H7 (cell line): Measurements from ENCODE around the gene MED9. TPM values are rescaled to one million over a fixed set of nuclear protein-coding genes. Genes with fewer than 3 reads are reported as not detected.

ENCODE experiments used
- DNase-seq: peaks from one replicate; pipeline ENCODE4 v3.0.0; 2012
- H3K27me3 ChIP-seq: 2 replicates; pipeline ENCODE4 v1.6.0; 2011; ENCODE audit warnings: mild to moderate bottlenecking, low read length; ENCODE audit not compliant: control insufficient read depth, insufficient read depth
- H3K36me3 ChIP-seq: replicated peaks from 2 replicates; pipeline ENCODE4 v1.5.1; 2011; ENCODE audit warnings: low read length; ENCODE audit not compliant: control insufficient read depth, insufficient read depth
- H3K4me3 ChIP-seq: 2 replicates; pipeline ENCODE4 v1.5.1; 2011; ENCODE audit warnings: low read depth, mild to moderate bottlenecking, control low read depth, low read length, moderate library complexity; ENCODE audit not compliant: insufficient read depth
- total RNA-seq: library from RNA; depleted of rRNA; stranded (reverse); fragments of >200 nt; shearing (Covaris generic); gene quantifications from 2 replicates; pipeline ENCODE4 v1.2.3, GENCODE V29; 2014

MED9 gene
- total RNA-seq, 1 experiment from 2014 or later, result 28.9 TPM

DNA sequence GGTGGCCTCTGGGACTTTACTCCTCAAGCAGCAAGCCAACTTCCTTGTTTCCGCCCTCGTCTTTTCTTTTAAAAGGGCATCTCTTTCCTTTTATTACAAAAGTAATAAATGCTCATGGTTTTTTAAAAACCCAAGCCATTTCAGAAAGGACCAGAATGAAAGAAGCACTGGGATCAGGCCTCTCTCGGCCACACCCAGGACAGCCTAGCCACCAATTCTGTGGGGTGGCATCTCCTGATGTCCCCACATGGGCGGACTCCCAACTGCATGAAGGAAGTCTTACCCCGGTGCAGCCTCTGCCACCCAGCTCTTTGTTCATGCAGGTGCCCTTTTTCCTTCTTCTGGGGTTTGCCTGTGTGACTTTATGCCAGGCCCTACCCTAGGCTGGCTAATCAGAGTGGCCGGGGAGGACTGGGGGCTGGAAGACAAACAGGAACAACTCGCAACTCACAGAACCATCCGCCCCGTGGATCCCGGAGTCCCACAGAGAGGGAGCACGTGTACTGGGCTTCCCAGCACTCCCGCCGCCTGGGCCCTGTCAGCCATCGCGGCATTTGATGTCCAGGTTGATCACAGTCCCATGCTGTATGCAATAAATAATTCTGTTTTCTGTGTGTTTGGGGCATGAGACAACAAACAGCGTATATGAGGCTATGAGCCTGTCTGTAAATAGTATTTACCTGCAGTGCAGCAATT lies 22.0 kb downstream of the MED9 start:
- no peak overlapping the region for H3K4me3 ChIP-seq
- H3K27me3 ChIP-seq, result peaks cover 18% of the 10 kb centered on the region
- no peaks in the 10 kb centered on the region for H3K36me3 ChIP-seq
- peak; percentile 45 for DNase-seq

DNA sequence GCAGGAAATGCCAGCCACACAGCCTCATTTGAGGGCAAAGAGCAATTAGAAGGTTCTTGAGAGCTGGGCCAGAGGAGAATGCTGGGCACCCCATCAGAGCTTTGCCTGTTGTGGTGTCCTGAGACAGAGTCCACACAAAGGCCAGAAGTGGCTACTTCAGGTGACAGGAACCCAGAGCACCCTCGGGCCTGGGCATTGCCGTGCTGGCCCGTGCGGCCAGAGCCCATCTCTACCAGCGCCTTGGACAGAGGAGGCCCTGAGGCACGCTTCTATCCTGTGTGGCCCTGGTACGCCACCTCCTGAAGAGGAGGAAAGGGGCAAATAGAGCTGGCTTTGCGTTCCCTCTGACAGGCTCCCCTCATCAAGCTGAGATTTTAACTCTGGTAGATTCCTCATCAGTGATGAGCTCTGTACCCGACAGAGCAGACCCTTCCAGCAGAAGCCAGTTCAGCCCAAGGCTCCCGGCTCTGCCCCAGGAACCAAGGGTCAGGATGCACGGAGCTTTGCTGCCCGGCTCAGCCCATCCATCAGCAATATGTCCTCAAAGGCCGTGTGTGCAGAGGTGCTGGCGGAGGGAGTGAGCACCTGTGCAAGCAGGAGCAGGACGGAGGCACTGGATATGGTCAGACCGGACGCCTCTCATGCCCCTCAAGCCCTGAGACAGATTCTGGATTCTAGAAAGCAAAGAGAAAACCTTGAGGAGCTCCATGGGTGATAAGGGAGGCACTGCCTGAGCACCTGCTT lies 22.8 kb downstream of the MED9 start:
- no peak overlapping the region for H3K4me3 ChIP-seq
- peaks cover 16% of the 10 kb centered on the region for H3K27me3 ChIP-seq
- H3K36me3 ChIP-seq, result no peaks in the 10 kb centered on the region
- DNase-seq, result peak; percentile 30

DNA sequence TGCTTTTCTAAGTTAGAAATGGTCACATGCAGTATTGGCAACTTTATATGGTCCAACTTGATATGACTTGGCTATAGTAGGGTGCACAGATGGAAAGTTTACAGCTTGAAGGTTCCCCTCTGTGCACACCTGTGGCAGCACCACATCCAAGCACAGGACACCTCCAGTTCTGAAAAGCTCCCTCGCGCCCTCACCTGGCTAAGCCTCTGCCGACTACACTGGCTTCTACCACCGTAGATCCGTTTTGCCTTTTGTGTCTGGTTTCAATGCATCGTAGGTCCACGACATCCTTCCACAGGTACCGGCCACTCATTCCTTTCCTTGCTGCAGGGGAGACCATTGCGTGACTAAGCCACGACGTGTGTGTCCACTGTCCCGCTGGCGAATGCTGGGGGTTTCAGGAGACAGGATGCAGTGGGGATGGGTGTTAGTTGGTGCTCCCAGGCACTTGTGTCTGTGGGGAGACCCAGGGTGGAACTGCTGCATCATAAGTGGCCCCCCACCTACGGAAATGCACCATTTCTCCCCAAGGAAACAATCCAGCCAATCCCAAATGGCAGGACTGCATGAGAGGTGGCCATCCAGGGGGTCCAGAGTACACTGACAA lies 24.3 kb downstream of the MED9 start:
- H3K36me3 ChIP-seq, result no peaks in the 10 kb centered on the region
- H3K4me3 ChIP-seq, result no peak overlapping the region
- peaks cover under 1% of the 10 kb centered on the region; the same call in 1 of the 2 replicates for H3K27me3 ChIP-seq
- peak; percentile 69 for DNase-seq

DNA sequence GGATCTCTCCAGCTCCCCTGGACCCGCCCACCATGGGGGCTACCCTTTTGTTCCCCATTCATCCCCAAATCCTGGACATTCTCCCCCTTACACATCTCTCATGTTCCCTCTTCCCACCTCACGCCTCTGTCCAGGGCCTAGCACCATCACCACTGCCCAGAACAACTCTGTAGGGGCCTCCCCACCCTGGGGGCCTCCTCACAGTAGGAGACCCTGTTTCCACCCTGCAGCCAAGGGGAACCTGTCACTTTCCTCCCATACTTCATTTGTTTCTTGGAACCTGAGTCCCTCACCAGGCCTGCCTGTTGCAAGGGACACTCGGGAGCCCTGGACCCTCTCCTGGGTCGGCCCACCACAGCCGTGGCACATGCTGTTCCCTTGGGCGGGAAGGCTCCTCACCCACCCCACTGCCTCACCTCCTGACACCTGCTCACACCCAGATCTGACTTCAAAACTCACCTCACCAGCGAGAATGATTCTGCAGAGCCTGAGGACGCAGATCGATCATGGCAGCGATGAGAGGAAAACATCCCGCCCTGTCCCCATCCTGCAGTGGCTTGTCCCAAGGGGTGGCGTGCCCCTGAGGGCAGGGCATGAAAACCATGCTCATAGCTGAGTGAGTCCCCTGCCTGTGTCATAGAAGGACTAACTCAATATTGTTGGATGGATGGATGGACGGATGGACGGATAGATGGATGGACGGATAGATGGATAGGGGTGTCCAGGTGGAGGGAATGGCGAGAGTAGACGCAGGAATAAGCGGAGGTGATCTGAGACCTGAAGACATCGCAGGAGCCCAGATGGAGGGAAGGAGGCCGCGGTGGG lies 26.2 kb downstream of the MED9 start:
- DNase-seq, result peak; percentile 51
- Histone ChIP-seq H3K27me3 (no peaks in the 10 kb centered on the region), H3K36me3 (no peaks in the 10 kb centered on the region), H3K4me3 (no peak overlapping the region)

DNA sequence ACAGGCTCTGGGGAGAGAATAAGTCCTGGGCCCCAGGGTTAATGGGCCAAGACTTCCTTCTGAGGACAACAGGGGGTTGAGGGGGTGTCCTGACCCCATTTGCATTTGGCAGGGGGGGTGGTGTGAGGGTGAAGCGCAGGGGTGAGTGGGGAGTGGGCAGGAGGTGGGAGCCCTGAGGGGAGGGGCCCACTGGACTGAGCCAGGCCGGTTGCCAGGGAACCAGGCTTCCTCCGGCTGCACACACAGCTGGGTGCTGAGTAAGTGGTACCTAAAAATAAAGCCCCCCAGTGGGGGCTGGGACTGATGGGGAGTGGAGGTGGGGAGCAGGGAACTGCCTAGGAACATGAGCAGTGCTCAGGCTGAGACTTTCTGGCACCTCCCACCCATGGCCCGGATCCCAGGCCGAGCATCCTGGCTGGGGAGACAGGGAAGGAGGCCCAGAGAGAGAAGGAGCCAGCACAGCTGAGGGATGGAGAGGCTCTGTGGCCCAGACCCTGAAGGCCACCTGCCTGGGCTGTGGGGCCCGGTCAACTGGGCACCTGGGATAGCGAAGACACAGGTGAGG lies 26.8 kb downstream of the MED9 start:
- Histone ChIP-seq H3K36me3 (no peaks in the 10 kb centered on the region), H3K4me3 (no peak overlapping the region), H3K27me3 (no peaks in the 10 kb centered on the region)
- DNase-seq, result no peak

DNA sequence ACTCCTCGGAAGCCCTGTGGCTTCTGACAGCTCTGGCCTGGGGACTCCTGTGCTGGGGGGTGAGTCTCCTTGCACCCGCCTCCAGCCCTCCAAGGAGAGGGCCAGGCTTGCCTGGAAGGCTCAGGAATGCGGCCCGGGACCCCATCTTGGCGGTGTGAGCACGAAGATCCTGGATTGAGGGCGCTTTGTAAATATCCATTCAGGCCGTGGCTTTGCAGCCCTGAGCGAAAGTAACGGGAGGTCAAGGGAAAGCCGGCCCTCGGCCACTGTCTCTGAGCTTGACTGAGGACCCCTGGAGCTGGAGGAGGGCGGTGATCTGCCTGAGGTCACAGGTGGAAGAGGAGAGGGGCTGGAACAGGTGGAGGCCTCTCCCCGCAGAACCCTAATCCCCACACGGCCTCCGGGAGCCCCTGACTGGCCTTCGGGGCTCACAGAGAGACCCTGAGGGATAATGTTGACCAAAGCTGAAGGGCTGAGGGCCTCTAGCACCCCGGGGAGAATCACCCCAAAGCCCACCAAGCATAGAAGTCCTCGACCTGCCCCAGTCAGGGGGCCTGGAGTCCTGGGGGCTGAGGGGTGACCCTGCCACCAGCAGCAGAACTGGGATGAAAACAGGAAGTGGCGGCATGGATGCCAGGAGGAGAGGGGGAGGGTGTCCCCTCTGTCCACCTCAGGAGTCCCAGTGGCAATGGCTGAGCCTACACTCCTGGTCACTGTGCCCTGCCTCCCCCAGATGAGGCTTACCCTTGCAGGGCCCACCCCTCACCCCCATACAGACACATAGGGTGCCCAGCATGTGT lies 27.7 kb downstream of the MED9 start:
- DNase-seq, result no peak
- Histone ChIP-seq H3K36me3 (no peaks in the 10 kb centered on the region), H3K4me3 (no peak overlapping the region), H3K27me3 (no peaks in the 10 kb centered on the region)

DNA sequence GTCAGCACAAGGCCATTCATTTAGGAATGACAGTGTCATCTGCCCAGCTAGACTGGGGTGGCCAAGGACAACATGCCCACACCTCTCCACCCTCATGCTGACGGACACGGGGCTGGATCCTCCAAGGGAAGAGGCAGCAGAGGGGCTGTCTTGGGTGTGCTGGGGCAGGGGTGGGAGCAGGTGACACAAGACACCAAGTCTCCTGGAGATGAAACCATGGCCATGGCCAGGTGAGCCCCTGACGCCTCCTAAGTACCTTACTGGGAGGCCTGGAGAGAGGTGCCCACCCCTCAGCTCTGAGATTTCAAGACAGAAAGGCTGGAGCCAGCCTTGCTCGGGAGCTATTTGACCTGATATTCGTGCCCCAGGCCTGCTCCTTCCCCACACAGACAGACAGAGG lies 28.4 kb downstream of the MED9 start:
- H3K27me3 ChIP-seq, result no peaks in the 10 kb centered on the region
- H3K4me3 ChIP-seq, result no peak overlapping the region
- H3K36me3 ChIP-seq, result no peaks in the 10 kb centered on the region
- DNase-seq, result no peak

DNA sequence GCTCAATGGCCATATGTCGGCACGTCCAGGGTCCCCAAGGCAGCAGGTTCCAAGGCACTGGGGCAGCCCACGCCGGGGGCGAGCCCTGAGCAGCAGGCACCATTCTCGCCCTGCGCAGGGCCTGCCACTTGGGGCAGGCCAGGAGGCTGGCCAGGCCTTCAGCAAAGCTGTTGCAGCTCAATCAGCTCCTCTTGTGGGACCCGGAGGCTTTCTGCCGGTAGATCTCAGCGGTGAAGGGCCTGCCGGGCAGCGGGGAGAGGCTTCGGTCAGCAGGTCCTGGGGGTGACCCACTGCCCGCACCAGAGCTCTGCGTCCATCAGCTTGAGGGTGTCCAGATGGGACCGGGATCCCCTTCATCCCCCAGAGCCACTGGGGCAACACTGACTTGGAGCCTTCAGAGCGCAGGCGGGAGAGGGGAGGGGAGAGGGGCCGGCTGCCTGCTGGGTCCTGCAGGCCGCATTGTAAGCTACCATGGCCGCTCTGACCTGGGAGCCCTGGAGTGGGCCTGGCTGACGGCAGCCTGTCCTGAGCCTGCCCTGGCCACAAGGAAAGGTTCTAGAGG lies 28.9 kb downstream of the MED9 start:
- DNase-seq, result peak; percentile 80
- Histone ChIP-seq H3K4me3 (no peak overlapping the region), H3K27me3 (no peaks in the 10 kb centered on the region), H3K36me3 (no peaks in the 10 kb centered on the region)

DNA sequence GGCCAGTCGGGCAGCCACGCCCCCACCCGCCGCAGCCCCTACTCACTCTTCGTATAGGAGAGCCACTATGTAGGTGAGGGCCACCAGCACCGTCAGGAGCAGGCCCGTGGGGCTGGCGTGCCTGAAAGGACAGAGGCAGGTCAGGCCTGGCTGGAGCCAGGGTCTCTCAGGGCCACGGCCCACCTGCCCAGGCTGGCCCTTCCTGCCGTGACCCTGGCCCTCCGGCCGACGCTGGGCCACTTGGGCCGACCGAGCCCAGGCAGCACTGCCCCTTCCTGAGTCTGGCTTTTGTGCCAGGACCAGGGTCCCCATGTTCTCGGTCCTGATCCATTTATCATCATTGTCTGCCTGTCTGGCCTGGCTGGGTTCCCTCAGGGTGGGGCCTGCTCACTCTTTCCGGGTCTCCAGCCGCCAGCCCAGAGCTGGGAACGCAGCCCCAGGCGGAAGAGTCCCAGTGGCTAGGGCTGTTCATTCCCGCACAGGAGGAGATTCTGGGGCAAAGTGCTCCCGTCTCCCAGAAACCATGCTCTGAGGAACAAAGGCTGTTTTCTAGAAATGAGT lies 29.5 kb downstream of the MED9 start:
- no peaks in the 10 kb centered on the region for H3K27me3 ChIP-seq
- DNase-seq, result no peak

DNA sequence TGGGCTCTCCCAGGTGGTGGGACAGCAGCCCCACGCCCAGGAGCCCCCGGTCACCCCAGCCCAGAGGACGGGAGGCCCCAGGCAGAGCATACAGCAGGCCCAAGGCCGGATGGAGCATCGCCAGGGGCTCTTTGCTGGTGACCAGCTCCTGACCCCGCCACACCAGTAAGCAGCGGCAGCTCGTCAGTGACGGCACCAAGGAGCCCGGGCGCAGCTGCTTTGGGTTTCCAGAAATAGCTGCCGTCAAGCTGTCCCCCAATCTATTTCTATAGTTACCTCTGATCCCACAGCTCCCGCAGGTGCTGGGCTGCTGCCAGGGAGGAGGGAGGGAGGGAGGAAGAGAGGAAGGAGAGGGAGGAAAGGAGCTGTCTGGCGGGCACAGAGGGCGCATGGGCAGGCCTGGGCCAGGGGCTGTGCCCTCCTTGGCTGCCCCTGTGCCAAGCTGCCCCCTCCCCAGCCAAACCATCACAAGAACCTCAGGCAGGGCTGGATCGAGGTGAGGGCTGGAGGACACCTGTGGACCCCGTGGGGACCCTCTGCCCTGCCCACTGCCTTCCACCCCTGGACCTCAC lies 30.2 kb downstream of the MED9 start:
- Histone ChIP-seq H3K36me3 (no peaks in the 10 kb centered on the region), H3K27me3 (no peaks in the 10 kb centered on the region), H3K4me3 (no peak overlapping the region)
- DNase-seq, result no peak

More for the DNA sequence above, 29.5 kb downstream of the MED9 start:
- no peaks in the 10 kb centered on the region for H3K36me3 ChIP-seq
- H3K4me3 ChIP-seq, result no peak overlapping the region

DNA sequence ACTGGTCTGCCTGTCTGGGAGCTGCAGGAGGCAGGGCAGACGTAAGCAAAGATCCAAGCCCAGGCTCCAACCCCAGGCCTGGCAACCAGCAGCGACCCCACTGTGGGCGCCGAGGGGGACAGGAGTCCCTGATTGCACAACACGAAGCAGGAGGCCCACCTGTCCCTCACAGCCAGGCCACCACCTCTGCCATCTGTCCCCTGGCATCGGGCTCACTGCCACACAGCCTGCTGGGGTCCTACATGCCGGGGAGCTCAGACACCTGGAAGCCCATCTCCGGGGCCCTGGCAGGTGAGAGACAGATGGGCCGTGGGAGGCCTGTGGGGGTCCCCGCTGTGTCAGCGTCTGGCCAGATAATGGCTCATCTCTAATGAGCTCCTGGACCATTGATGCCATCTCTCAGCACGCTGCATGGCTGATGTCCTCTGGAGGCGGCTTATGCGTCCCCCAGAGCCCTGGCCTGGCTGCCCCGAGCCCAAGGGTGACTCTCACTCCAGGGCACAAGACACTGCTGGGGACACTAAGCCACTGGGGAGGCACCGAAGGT lies 30.7 kb downstream of the MED9 start:
- H3K36me3 ChIP-seq, result no peaks in the 10 kb centered on the region
- H3K27me3 ChIP-seq, result no peaks in the 10 kb centered on the region
- no peak for DNase-seq
- H3K4me3 ChIP-seq, result no peak overlapping the region

DNA sequence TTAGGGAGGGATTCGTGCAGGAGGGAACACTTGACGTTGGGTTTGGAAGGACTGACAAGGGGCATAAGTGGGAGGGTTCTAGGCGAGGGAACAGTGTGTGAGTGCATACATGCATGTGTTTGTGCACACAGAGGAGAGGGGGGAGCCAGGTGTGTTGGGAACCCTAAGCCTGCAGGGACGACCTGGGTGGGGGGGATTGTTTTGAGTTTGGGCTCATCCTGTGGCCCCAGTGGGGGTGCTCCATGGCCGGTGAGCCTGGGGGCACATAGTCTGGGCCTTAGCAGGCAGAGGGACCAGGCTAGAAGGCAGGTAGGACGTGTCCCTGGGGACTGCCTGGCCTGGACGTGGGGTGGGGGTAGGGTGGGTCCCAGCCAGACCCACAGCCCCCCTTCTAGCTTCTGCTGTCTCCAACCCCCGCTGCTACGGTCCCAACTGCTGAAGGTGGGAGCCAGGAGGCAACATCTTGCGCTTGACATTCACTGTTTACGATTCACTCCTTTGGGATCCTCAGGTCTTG lies 31.3 kb downstream of the MED9 start:
- Histone ChIP-seq H3K36me3 (no peaks in the 10 kb centered on the region), H3K27me3 (no peaks in the 10 kb centered on the region), H3K4me3 (no peak overlapping the region)
- DNase-seq, result no peak
